Esophagus muscularis mucosa (tissue), 4 donors: ENCODE measurements around the gene SKOR1. TPM values are rescaled to one million over a fixed set of nuclear protein-coding genes. Genes with fewer than 3 reads are reported as not detected.
A peak's percentile ranks its signal among the peaks of the same experiment; 100 is the strongest.

Experiments used
- DNase-seq: peaks from one replicate; pipeline ENCODE4 v3.0.0-alpha.2; 2017; ENCODE audit errors: extremely low spot score
- H3K27ac ChIP-seq, 4 donors: fragments of 200-600 bp; sonication (generic); replicated peaks in 1 of 4; 1 replicate in 3 of 4; 2 replicates in 1 of 4; pipeline ENCODE4 v1.5.1; 2016 to 2019; ENCODE audit warnings: mild to moderate bottlenecking in 1 of 4
- H3K27me3 ChIP-seq, 4 donors: fragments of 200-600 bp; sonication (generic); one replicate each; pipeline versions ENCODE4 v1.5.1 to v1.6.0; 2016 to 2019
- H3K36me3 ChIP-seq, 4 donors: fragments of 200-600 bp; sonication (generic); one replicate each; pipeline ENCODE4 v1.5.1; 2016 to 2019
- H3K4me1 ChIP-seq, 4 donors: fragments of 200-600 bp; sonication (generic); one replicate each; pipeline ENCODE4 v1.5.1; 2016 to 2019
- H3K4me3 ChIP-seq, 4 donors: fragments of 200-600 bp; sonication (generic); 1 replicate in 2 of 4; 2 replicates in 2 of 4; pipeline ENCODE4 v1.5.1; 2016 to 2019; ENCODE audit warnings: mild to moderate bottlenecking in 4 of 4, moderate library complexity in 1 of 4
- H3K9me3 ChIP-seq, 4 donors: fragments of 200-600 bp; sonication (generic); 1 replicate in 3 of 4; 2 replicates in 1 of 4; pipeline ENCODE4 v1.5.1; 2016 to 2019
- CTCF ChIP-seq, 3 experiments: fragments of 200-600 bp in 2 of 3; fragments of 450-650 bp in 1 of 3; sonication (generic) in 2 of 3; IDR thresholded peaks; one replicate each; pipeline ENCODE4 v1.5.1; 2017 to 2019; ENCODE audit warnings: antibody characterized with exemption in 3 of 3, mild to moderate bottlenecking in 2 of 3, moderate library complexity in 1 of 3
- EP300 ChIP-seq: sonication (generic); formaldehyde crosslinking; IDR thresholded peaks from one replicate; pipeline ENCODE4 v1.6.1; 2017; ENCODE audit warnings: antibody characterized with exemption
- POLR2A ChIP-seq: fragments of 450-650 bp; IDR thresholded peaks from one replicate; pipeline ENCODE4 v1.6.1; 2017; ENCODE audit warnings: antibody characterized with exemption, moderate library complexity, mild to moderate bottlenecking, low read depth
- POLR2AphosphoS5 ChIP-seq, 2 donors: sonication (generic); formaldehyde crosslinking; IDR thresholded peaks; one replicate each; pipeline ENCODE4 v1.6.1; 2017; ENCODE audit warnings: antibody characterized with exemption in 2 of 2
- WGBS: methylation state at CpG from one replicate; pipeline ENCODE4 v1.1.5; 2018; 5-methylcytosine and 5-hydroxymethylcytosine counted together
- intact Hi-C: fragments of 100-400 bp; cut with DNase I; formaldehyde crosslinking; loops from one replicate; pipeline ENCODE4 v1.15.1; 2023
- total RNA-seq, 4 donors: library from RNA; depleted of rRNA; stranded (reverse); fragments of >200 nt; gene quantifications; one replicate each; pipeline versions ENCODE4 v1.1.0 to v1.2.1, GENCODE V29; 2016

SKOR1 gene
- total RNA-seq: 1 to 10 TPM in 1 of 4 donors, under 1 TPM in 3; 0.58 to 1.2 (median 0.84) TPM

DNA sequence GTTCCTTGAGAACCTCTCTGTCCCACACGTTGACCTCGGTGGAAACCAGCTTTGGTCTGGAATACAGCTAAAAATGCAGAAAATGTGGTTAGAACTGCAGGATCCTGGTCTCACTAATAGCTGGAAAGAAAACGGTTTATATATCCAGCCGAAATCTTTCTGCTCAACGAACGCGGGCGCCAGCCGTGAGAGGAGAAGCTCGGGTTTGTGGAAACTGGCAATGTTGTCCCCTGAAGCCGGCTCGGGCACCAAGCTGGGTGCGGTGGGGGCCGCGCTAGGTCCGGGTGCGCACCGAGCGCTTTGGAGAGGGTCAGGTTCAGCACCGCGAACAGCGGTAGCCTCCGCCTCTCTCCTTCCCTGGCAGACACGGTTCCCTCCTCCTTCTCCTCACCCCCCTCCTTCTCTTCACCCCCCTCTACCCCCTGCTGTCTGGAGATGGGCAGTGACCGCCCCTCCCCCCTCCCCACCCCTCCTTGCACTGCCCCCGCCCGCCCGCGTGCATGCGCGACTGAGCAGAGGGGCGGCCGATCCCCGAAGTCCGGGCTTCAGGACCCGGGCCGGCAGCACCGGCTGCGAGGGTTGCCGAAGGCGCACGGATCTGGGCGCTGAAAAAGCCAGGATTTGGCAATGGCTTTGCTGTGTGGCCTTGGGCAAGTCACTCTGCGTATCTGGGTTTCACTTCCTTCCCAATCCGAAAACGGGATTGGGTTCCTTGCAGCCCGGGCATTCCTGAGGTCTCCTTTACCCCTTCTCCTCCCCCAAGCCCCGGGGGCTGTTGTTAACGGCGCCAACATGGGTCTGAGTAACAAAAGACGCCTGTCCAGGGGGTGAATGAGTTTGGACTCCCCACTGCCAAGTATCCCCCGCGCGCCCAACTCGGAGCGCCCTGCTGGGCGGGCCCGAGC lies at the start of gene SKOR1:
SKOR1 (plus strand) TSS at position 534 of the 905 bp plus-strand sequence; CDS start at position 628, 94 bp downstream.
- peaks cover 10 to 100% (median 97%) of the 10 kb centered on the region in 4 donors for H3K27me3 ChIP-seq
- H3K4me3 ChIP-seq: peak within 1 kb of the TSS; percentile 2 to 30 (median 28)

GRCh38 chr15:67775998-67776397 lies 49.3 kb upstream of the SKOR1 start:
- H3K9me3 ChIP-seq: no peaks in the 10 kb centered on the region
- no peak overlapping the region for H3K4me3 ChIP-seq
- H3K36me3 ChIP-seq: peaks cover 0 to 7% (median 3%) of the 10 kb centered on the region in 4 donors
- H3K27ac ChIP-seq: no peak overlapping the region
- DNase-seq: no peak
- no peaks in the 10 kb centered on the region for H3K4me1 ChIP-seq
- no peaks in the 10 kb centered on the region for H3K27me3 ChIP-seq
- no peak for TF ChIP-seq CTCF (IDR thresholded peaks at IDR 0.05)
- TF ChIP-seq POLR2A: no peak
- no peak for TF ChIP-seq POLR2AphosphoS5 (IDR thresholded peaks at IDR 0.05)
- no peak for TF ChIP-seq EP300
- 93% methylated on average over 3 of the region's 3 CpGs for WGBS
- intact Hi-C loops: no loop called here

More for the DNA sequence above, at the start of gene SKOR1:
- no peaks in the 10 kb centered on the region for H3K9me3 ChIP-seq
- no peak for DNase-seq
- no peaks in the 10 kb centered on the region for H3K36me3 ChIP-seq
- WGBS: 1% methylated on average over 31 of the region's 58 CpGs
- no peak for TF ChIP-seq CTCF (IDR thresholded peaks at IDR 0.05)
- TF ChIP-seq POLR2AphosphoS5 (IDR thresholded peaks at IDR 0.05): no peak
- TF ChIP-seq POLR2A: no peak
- no peak for TF ChIP-seq EP300
- peaks cover 52 to 98% (median 90%) of the 10 kb centered on the region in 4 donors for H3K4me1 ChIP-seq
- H3K27ac ChIP-seq: no peak within 1 kb of the TSS
- intact Hi-C loops: no loop called here

- WGBS: 81% methylated on average over 3 of the region's 3 CpGs
- DNase-seq: no peak
- H3K36me3 ChIP-seq: peaks cover 0 to 7% (median 3%) of the 10 kb centered on the region in 4 donors
- H3K4me3 ChIP-seq: no peak overlapping the region
- H3K9me3 ChIP-seq: no peaks in the 10 kb centered on the region
- no peaks in the 10 kb centered on the region for H3K27me3 ChIP-seq
- intact Hi-C loops: no loop called here
- no peaks in the 10 kb centered on the region for H3K4me1 ChIP-seq
- TF ChIP-seq EP300: no peak
- no peak for TF ChIP-seq POLR2A
- H3K27ac ChIP-seq: no peak overlapping the region
Measured at GRCh38 chr15:67776600-67776999, 48.7 kb upstream of the SKOR1 start.

DNA sequence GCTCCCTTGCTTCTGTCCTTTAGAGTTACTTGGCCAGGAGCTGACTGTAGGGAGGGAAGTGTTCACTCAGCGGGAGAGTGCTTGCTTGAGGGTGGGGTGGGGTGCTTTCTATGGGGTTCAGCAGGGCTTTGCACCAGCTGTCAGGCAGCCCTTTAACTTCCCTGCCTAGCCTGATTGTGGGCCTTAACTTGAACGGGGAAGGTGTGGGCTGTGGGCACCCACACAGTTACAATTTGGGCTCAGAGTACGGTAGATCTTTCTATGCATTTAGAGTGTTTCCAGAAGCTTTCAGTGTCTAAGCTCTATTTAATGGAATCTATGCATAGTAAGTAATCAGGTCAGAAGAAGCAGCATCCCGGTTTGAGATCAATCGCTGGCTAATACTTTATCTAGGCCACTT lies 48.2 kb upstream of the SKOR1 start:
- 80% methylated on average over 5 of the region's 5 CpGs for WGBS
- no peak for DNase-seq
- H3K4me1 ChIP-seq: no peaks in the 10 kb centered on the region
- no peak overlapping the region for H3K27ac ChIP-seq
- intact Hi-C loops: no loop called here
- no peak for TF ChIP-seq CTCF (IDR thresholded peaks at IDR 0.05)
- TF ChIP-seq POLR2AphosphoS5 (IDR thresholded peaks at IDR 0.05): no peak
- no peak for TF ChIP-seq POLR2A
- no peak for TF ChIP-seq EP300
- H3K9me3 ChIP-seq: no peaks in the 10 kb centered on the region
- H3K36me3 ChIP-seq: peaks cover 0 to 7% (median 3%) of the 10 kb centered on the region in 4 donors
- no peaks in the 10 kb centered on the region for H3K27me3 ChIP-seq
- H3K4me3 ChIP-seq: no peak overlapping the region

DNA sequence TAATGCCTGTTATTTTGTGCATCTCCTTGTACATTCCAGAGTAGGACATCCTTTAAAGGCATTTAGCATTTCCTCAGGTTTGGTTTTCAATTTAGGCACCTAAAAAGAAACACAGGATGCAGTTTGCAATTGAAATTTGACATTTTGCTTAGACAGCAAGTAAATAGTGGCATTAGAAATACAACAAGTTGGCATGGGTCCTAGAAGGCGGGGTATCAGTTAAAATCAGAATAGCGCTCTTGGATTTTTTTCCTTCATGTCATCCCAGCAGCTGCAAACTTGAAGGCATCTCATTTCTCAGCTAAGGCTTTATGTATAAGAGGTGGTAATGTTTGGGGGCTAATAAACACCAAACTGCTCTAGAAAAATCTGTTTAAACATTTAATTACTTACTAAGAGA lies 47.5 kb upstream of the SKOR1 start:
- WGBS: 86% methylated on average over 2 of the region's 2 CpGs
- intact Hi-C loops: no loop called here

More for the DNA sequence above, 47.5 kb upstream of the SKOR1 start:
- no peak overlapping the region for H3K4me3 ChIP-seq
- no peaks in the 10 kb centered on the region for H3K27me3 ChIP-seq
- TF ChIP-seq CTCF (IDR thresholded peaks at IDR 0.05): no peak
- no peak for TF ChIP-seq POLR2A
- no peak for TF ChIP-seq EP300
- TF ChIP-seq POLR2AphosphoS5 (IDR thresholded peaks at IDR 0.05): no peak
- H3K27ac ChIP-seq: no peak overlapping the region
- DNase-seq: no peak
- no peaks in the 10 kb centered on the region for H3K9me3 ChIP-seq
- H3K36me3 ChIP-seq: peaks cover 0 to 11% (median 5%) of the 10 kb centered on the region in 4 donors
- H3K4me1 ChIP-seq: no peaks in the 10 kb centered on the region
